CD4-positive, alpha-beta T cell (primary cell): Measurements from ENCODE around the gene PSMD11. TPM values are rescaled to one million over a fixed set of nuclear protein-coding genes. Genes with fewer than 3 reads are reported as not detected.

Experiments
- ATAC-seq: fragments of 200-7000 bp; cut with Tn5 transposase; one replicate; pipeline ENCODE4 v1.10.0; 2022; ENCODE audit warnings: mild to moderate bottlenecking; ENCODE audit not compliant: poor library complexity
- CTCF ChIA-PET: fragments of 350-600 bp; sonication (Branson Sonifier 250); formaldehyde crosslinking; loops from one replicate; lab custom pipeline; 2021; ENCODE audit warnings: antibody characterized with exemption, inconsistent platforms; lab: Charles Lee
- POLR2A ChIA-PET: fragments of 350-600 bp; sonication (Branson Sonifier 250); formaldehyde crosslinking; loops from one replicate; lab custom pipeline; 2021; ENCODE audit warnings: antibody characterized with exemption, inconsistent platforms; lab: Charles Lee
- DNase-seq, 14 experiments: peaks; one replicate each; pipeline ENCODE4 v3.0.0-alpha.2; 2013 to 2020; ENCODE audit warnings: mixed read lengths in 2 of 14
- H3K27ac ChIP-seq, 2 donors: one replicate each; pipeline versions ENCODE4 v1.5.1 to v1.7.0; 2013; ENCODE audit warnings: low read length in 2 of 2, low read depth in 1 of 2, mild to moderate bottlenecking in 1 of 2
- H3K27me3 ChIP-seq, 2 experiments: 1 replicate in 1 of 2; 2 replicates in 1 of 2; pipeline versions ENCODE4 v1.6.1 to v1.7.0; 2013; ENCODE audit warnings: low read length in 2 of 2, control low read depth in 1 of 2, mild to moderate bottlenecking in 1 of 2, moderate library complexity in 1 of 2; ENCODE audit not compliant: insufficient read depth in 2 of 2, control insufficient read depth in 1 of 2
- H3K36me3 ChIP-seq: one replicate; pipeline ENCODE4 v1.6.1; 2013; ENCODE audit warnings: low read length, control low read depth; ENCODE audit not compliant: insufficient read depth
- H3K4me1 ChIP-seq: one replicate; pipeline ENCODE4 v1.6.1; 2013; ENCODE audit warnings: low read length, control low read depth; ENCODE audit not compliant: insufficient read depth
- H3K4me3 ChIP-seq: one replicate; pipeline ENCODE4 v1.5.1; 2013; ENCODE audit warnings: mild to moderate bottlenecking, low read length, moderate library complexity
- H3K9me3 ChIP-seq, 2 experiments: 1 replicate in 1 of 2; 2 replicates in 1 of 2; pipeline versions ENCODE4 v1.6.1 to v1.7.0; 2013; ENCODE audit warnings: low read length in 2 of 2, mild to moderate bottlenecking in 2 of 2, control low read depth in 1 of 2, moderate library complexity in 1 of 2; ENCODE audit not compliant: control insufficient read depth in 1 of 2, insufficient read depth in 1 of 2
- H3K27ac Mint-ChIP-seq: one replicate; pipeline ENCODE4 v1.8.0; 2020; ENCODE audit warnings: mixed read lengths
- H3K27me3 Mint-ChIP-seq: one replicate; pipeline ENCODE4 v1.8.0; 2021; ENCODE audit warnings: mixed read lengths
- H3K36me3 Mint-ChIP-seq: one replicate; pipeline ENCODE4 v1.8.0; 2021; ENCODE audit warnings: low read depth, mixed read lengths
- H3K4me1 Mint-ChIP-seq: one replicate; pipeline ENCODE4 v1.8.0; 2021; ENCODE audit warnings: low read depth, mixed read lengths
- H3K4me3 Mint-ChIP-seq: one replicate; pipeline ENCODE4 v1.8.0; 2020; ENCODE audit warnings: mild to moderate bottlenecking, mixed read lengths
- H3K9me3 Mint-ChIP-seq: one replicate; pipeline ENCODE4 v1.8.0; 2020; ENCODE audit warnings: mixed read lengths
- CTCF ChIP-seq: fragments of 200-600 bp; IDR thresholded peaks from one replicate; pipeline ENCODE4 v1.8.0; 2022; ENCODE audit warnings: antibody characterized with exemption, mild to moderate bottlenecking
- intact Hi-C, 2 experiments: fragments of 100-400 bp; cut with DNase I in 1 of 2; cut with micrococcal nuclease in 1 of 2; formaldehyde crosslinking; loops; one replicate each; pipeline versions ENCODE4 v1.15.1 to v1.9.0; 2023 to 2025; cut with DNase I, micrococcal nuclease
- total RNA-seq, 174 experiments: library from RNA in 2 of 174; stranded (reverse) in 2 of 174; gene quantifications; one replicate each; pipeline ENCODE4 v1.2.3 and lab custom pipeline; 2021 to 2026

The PSMD11 gene
- total RNA-seq, 2 experiments from 2014 or later = 67.6 to 68.7 TPM

- ATAC-seq = no peak
- H3K36me3 ChIP-seq = no peaks in the 10 kb centered on the region
- H3K27ac Mint-ChIP-seq = no peak overlapping the region
- intact Hi-C loops = loop anchor here in 1 of 2 experiments (5.0 kb wide), 2 partner anchors 33 to 78 kb away; no protein-coding TSS in a partner anchor
- H3K9me3 ChIP-seq = no peaks in the 10 kb centered on the region
- no peak overlapping the region for H3K4me3 Mint-ChIP-seq
- TF ChIP-seq CTCF = no peak
- DNase-seq = no peak
- no peaks in the 10 kb centered on the region for H3K27me3 Mint-ChIP-seq
- ChIA-PET POLR2A (interaction anchor here (3.1 kb wide), 1 partner anchor 43 kb away, joined by 19 read pairs; the partner anchor contains the start of gene CDK5R1), CTCF (no interaction called here)
- no peak overlapping the region for H3K27ac ChIP-seq
- no peaks in the 10 kb centered on the region for H3K27me3 ChIP-seq
- peaks cover 19% of the 10 kb centered on the region for H3K4me1 Mint-ChIP-seq
- H3K4me3 ChIP-seq = no peak overlapping the region
- no peaks in the 10 kb centered on the region for H3K36me3 Mint-ChIP-seq
- no peaks in the 10 kb centered on the region for H3K9me3 Mint-ChIP-seq
- peaks cover 17% of the 10 kb centered on the region for H3K4me1 ChIP-seq
Observed at GRCh38 chr17:32529604-32530003, 85.3 kb downstream of the PSMD11 start.

Other genes with a start within 250 kb of the PSMD11 start
- gene RHBDL3, start 178.7 kb upstream of the PSMD11 start, total RNA-seq = under 1 TPM in 1 of 2 experiments, not detected in 1; 0.08 TPM
- gene C17orf75, start 102.3 kb upstream of the PSMD11 start, total RNA-seq = 10 to 100 TPM; 12.8 to 15.9 TPM
- 100 to 1,000 TPM; 252 to 262 TPM for gene ZNF207, start 94.4 kb upstream of the PSMD11 start, total RNA-seq
- 10 to 100 TPM; 21.7 to 22.5 TPM for gene CDK5R1, start 42.5 kb downstream of the PSMD11 start, total RNA-seq